Mucosa of rectum (tissue), 2 donors: ENCODE results near the gene TNRC6C.

Source experiments
- H3K27ac ChIP-seq, 2 donors: one replicate each; pipeline ENCODE4 v1.7.0; 2013; ENCODE audit warnings: inconsistent platforms in 2 of 2, low read depth in 2 of 2, low read length in 2 of 2
- H3K27me3 ChIP-seq, 2 donors: one replicate each; pipeline ENCODE4 v1.7.0; 2013; ENCODE audit warnings: low read length in 2 of 2; ENCODE audit not compliant: control insufficient read depth in 2 of 2, insufficient read depth in 2 of 2
- H3K36me3 ChIP-seq, 2 donors: one replicate each; pipeline ENCODE4 v1.7.0; 2013; ENCODE audit warnings: low read length in 2 of 2; ENCODE audit not compliant: control insufficient read depth in 2 of 2, insufficient read depth in 2 of 2
- H3K4me1 ChIP-seq, 2 donors: one replicate each; pipeline ENCODE4 v1.7.0; 2013; ENCODE audit warnings: low read length in 2 of 2, mild to moderate bottlenecking in 1 of 2; ENCODE audit not compliant: control insufficient read depth in 2 of 2, insufficient read depth in 2 of 2
- H3K4me3 ChIP-seq, 2 donors: one replicate each; pipeline ENCODE4 v1.7.0; 2013; ENCODE audit warnings: low read length in 2 of 2
- H3K9ac ChIP-seq, 2 donors: one replicate each; pipeline ENCODE4 v1.7.0; 2013; ENCODE audit warnings: low read length in 2 of 2, low read depth in 1 of 2, mild to moderate bottlenecking in 1 of 2
- H3K9me3 ChIP-seq, 2 donors: one replicate each; pipeline ENCODE4 v1.7.0; 2013; ENCODE audit warnings: low read length in 2 of 2; ENCODE audit not compliant: control insufficient read depth in 2 of 2
- donor health status: healthy.
- donor health status: Normal muscosa, but diverticular disease.

The TNRC6C gene

DNA sequence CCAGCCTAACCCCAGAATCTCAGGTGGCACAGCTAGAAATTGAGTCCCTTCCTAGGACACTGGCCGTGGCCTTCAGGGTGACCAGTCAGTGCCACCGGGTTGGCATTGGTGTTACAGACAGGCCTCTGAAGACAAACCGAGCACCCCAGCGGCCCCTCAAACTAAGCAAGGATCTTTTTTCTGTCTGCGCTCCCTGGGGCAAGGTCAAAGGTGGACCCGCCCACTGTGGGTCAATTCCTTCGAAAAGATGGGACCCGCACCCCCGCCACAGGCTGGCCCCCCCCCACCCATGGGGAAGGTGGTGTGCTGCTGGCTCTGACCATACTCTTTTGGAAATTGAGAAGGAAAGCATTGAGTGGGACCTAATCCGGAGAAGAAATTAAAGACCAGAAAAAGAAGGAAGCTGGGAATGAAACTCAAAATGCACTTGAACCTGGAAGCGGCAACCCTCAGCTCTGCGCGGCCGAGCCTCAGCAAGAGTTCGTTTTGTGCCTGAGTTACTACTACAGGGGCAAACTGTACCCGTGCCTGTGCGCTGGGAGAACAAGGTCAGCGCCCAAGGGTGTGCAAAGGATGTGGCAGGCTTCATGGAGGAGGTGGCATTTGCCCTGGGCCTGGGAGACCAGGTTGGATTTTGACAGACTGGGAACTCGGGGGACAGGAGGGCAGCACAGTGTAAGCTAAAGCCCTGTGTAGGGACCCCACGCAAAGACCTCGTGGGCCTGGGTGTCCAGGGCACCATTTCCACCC is 149.6 kb downstream of the TNRC6C start:
- H3K36me3 ChIP-seq = peaks cover 19 to 33% of the 10 kb centered on the region in 2 donors
- no peak overlapping the region for H3K9ac ChIP-seq
- H3K4me3 ChIP-seq = no peak overlapping the region
- no peaks in the 10 kb centered on the region for H3K27me3 ChIP-seq
- peaks cover 3 to 7% of the 10 kb centered on the region in 2 donors for H3K4me1 ChIP-seq
- H3K9me3 ChIP-seq = no peaks in the 10 kb centered on the region
- H3K27ac ChIP-seq = no peak overlapping the region

- Histone ChIP-seq H3K9me3 (no peaks in the 10 kb centered on the region), H3K27me3 (no peaks in the 10 kb centered on the region), H3K9ac (no peak overlapping the region), H3K27ac (no peak overlapping the region), H3K4me3 (no peak overlapping the region), H3K4me1 (peaks cover 3 to 8% of the 10 kb centered on the region in 2 donors), H3K36me3 (peaks cover 12 to 25% of the 10 kb centered on the region in 2 donors)
These were observed 150.4 kb downstream of the TNRC6C start for GRCh38 chr17:78108726-78109488.

DNA sequence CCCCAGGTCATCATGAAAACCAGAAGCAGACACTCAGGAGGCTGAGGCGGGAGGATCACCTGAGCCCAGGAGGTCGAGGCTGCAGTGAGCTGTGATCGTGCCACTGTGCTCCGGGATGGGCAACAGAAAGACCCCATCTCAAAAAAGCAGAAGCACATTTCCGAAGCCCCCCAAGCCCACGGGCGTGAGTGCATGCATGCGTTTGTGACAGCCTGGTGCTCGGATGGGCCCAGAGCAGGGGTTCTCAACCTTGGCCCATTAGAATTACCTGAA is 150.9 kb downstream of the TNRC6C start:
- H3K27me3 ChIP-seq = no peaks in the 10 kb centered on the region
- H3K9me3 ChIP-seq = no peaks in the 10 kb centered on the region
- no peak overlapping the region for H3K27ac ChIP-seq
- peaks cover 3 to 8% of the 10 kb centered on the region in 2 donors for H3K4me1 ChIP-seq
- no peak overlapping the region for H3K9ac ChIP-seq
- H3K4me3 ChIP-seq = no peak overlapping the region
- peaks cover 11 to 22% of the 10 kb centered on the region in 2 donors for H3K36me3 ChIP-seq

DNA sequence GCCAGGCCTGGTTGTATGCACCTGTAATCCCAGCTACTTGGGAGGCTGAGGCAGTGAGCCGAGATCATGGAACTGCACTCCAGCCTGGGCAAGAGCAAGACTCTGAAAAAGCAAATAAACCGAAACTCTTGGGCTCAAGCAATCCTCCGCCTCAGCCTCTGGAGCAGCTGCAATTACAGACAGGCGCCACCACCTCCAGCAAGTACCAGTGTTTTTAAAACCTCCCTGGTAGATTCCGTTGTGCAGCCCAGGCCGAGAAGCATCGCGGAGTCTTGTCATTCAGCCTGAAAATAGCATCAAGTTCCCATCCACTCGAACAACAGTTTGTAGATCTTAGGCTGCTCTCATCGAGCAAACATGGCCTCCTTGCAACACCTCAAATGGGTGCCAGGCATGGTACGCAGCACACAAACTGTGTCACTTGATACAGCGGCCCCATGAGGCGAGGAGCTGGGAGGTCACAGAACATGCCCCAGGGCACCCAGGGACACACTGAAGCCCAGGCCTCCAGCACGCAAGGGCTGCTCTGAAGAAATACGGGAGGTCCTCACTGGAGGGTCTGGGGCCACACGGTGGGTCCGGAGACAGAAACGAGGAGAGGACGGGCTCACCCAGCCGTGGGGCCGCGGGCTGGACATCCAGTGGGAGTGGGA is 152.0 kb downstream of the TNRC6C start:
- no peak overlapping the region for H3K9ac ChIP-seq
- no peak overlapping the region for H3K4me3 ChIP-seq
- H3K36me3 ChIP-seq = peaks cover 15 to 22% of the 10 kb centered on the region in 2 donors
- no peaks in the 10 kb centered on the region for H3K27me3 ChIP-seq
- H3K27ac ChIP-seq = no peak overlapping the region
- peaks cover 3 to 8% of the 10 kb centered on the region in 2 donors for H3K4me1 ChIP-seq
- no peaks in the 10 kb centered on the region for H3K9me3 ChIP-seq

GRCh38 chr17:78111016-78111726 is 152.7 kb downstream of the TNRC6C start:
- Histone ChIP-seq H3K9me3 (no peaks in the 10 kb centered on the region), H3K27ac (no peak overlapping the region), H3K27me3 (no peaks in the 10 kb centered on the region), H3K4me1 (peaks cover 3 to 8% of the 10 kb centered on the region in 2 donors), H3K36me3 (peaks cover 15 to 22% of the 10 kb centered on the region in 2 donors), H3K9ac (no peak overlapping the region), H3K4me3 (no peak overlapping the region)

GRCh38 chr17:78111727-78112517 is 153.4 kb downstream of the TNRC6C start:
- peaks cover 15 to 22% of the 10 kb centered on the region in 2 donors for H3K36me3 ChIP-seq
- no peaks in the 10 kb centered on the region for H3K9me3 ChIP-seq
- H3K4me3 ChIP-seq = no peak overlapping the region
- no peak overlapping the region for H3K27ac ChIP-seq
- no peaks in the 10 kb centered on the region for H3K27me3 ChIP-seq
- H3K9ac ChIP-seq = no peak overlapping the region
- peaks cover 3 to 8% of the 10 kb centered on the region in 2 donors for H3K4me1 ChIP-seq

GRCh38 chr17:78112518-78113471 is 154.3 kb downstream of the TNRC6C start:
- Histone ChIP-seq H3K9ac (peak overlapping the region in 1 of 2 donors; percentile 14), H3K4me1 (peaks cover 3 to 8% of the 10 kb centered on the region in 2 donors), H3K36me3 (peaks cover 15 to 25% of the 10 kb centered on the region in 2 donors), H3K4me3 (peak overlapping the region in 1 of 2 donors; percentile 7), H3K27me3 (no peaks in the 10 kb centered on the region), H3K27ac (no peak overlapping the region), H3K9me3 (no peaks in the 10 kb centered on the region)

DNA sequence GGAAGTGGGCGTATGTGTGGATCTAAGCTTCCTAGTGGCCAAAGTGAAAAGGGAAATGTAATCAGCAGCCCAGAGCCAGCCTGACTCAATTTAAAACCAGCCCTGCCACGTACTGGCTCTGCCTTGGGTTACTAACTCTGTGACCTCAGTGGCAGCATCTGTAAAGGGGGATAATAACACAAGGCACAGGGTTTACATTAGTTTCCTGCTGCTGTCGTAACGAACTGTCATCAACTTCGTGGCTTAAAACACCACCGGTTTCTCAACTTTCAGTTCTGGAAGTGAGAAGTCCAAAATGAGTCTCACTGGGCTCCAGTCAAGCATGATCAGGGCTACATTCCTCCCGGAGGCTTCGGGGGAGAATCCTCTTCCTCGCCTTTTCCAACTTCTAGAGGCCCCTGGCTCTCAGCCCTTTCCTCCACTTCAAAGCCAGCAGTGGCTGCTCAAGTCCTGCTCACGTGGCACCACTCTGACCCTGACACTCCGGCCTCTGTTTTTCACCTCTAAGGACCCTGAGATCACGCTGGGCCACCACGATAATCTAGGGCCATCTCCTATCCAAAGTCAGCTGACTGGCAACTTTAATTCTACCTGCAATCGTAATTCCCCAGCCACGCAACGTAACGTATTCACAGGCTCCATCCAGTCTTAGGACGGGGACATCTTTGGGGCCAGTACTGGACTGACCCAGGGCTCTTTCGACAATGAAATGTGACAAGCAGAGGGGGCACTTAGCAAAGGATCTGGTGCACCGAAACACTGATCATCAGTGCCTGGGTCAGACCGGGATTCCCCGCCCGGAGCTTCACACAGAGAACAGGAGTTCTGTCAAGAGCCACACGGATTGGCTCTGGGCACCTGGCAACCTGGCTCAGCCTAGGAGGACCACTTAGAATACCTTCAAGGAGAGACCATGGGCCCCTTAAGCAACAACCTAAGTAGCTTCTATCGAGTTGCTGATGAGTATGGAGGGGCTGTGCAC is 155.6 kb downstream of the TNRC6C start:
- no peaks in the 10 kb centered on the region for H3K27me3 ChIP-seq
- no peaks in the 10 kb centered on the region for H3K9me3 ChIP-seq
- H3K27ac ChIP-seq = no peak overlapping the region
- H3K4me1 ChIP-seq = peaks cover 3 to 8% of the 10 kb centered on the region in 2 donors
- H3K36me3 ChIP-seq = peaks cover 13 to 23% of the 10 kb centered on the region in 2 donors
- H3K9ac ChIP-seq = no peak overlapping the region
- no peak overlapping the region for H3K4me3 ChIP-seq
